AG04449 (cell line): ENCODE data around the gene ZNF77.
"Not testable (repeated sequence)": the region's sequence is repeated elsewhere in the genome, so short reads cannot be mapped to it uniquely, and the experiment has no call there.

Experiments
- CTCF ChIA-PET: fragments of 350-600 bp; formaldehyde crosslinking; extraction: SDS; loops from one replicate; lab custom pipeline; 2021; ENCODE audit warnings: antibody characterized with exemption; lab: Yijun Ruan, JAX
- POLR2A ChIA-PET: fragments of 400-600, 350-600 bp; formaldehyde crosslinking; extraction: SDS; loops from one replicate; lab custom pipeline; 2020; ENCODE audit warnings: antibody characterized with exemption, inconsistent platforms; lab: Yijun Ruan, JAX
- DNase-seq: peaks from one replicate; pipeline ENCODE4 v3.0.0-alpha.2; 2010; ENCODE audit warnings: low read depth, low spot score
- H3K4me3 ChIP-seq: 2 replicates; pipeline ENCODE4 v1.5.1; 2011; ENCODE audit warnings: low read depth, mild to moderate bottlenecking, control low read depth, low read length
- TF ChIP-seq, protein P1 (sequence below): IDR thresholded peaks from one replicate; pipeline ENCODE4 v1.5.1; 2011; ENCODE audit warnings: mild to moderate bottlenecking, moderate library complexity, low read length, control low read depth, inconsistent platforms; ENCODE audit not compliant: insufficient read depth; ENCODE audit errors: missing control alignments

Gene ZNF77

DNA sequence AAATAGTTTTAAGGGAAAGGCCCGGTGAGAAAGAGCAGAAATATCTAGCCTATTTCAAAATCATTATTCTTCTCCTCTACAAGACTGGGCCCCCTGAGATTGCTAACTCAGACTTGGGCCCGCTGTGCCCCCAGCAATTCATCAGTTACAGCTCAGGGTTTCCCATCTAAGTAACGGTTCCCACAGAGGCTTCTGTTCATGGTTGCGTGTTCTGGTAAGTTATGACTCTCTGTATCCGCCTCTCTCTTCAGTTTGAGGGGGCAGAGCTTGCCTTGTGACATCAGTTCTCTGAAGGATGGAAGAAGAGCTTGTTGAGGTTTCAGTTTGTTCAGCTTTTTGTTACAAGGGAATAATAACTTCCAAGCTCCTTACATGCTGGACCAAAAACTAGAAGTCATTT is 32.5 kb downstream of the ZNF77 start:
- DNase-seq, result no peak
- ChIA-PET CTCF (interaction anchor here (1.0 to 3.6 kb wide), 2 partner anchors 10 to 25 kb away, joined by 3 to 11 read pairs; no protein-coding TSS in a partner anchor), POLR2A (no interaction called here)
- no peak overlapping the region for H3K4me3 ChIP-seq
- TF ChIP-seq, protein P1, sequence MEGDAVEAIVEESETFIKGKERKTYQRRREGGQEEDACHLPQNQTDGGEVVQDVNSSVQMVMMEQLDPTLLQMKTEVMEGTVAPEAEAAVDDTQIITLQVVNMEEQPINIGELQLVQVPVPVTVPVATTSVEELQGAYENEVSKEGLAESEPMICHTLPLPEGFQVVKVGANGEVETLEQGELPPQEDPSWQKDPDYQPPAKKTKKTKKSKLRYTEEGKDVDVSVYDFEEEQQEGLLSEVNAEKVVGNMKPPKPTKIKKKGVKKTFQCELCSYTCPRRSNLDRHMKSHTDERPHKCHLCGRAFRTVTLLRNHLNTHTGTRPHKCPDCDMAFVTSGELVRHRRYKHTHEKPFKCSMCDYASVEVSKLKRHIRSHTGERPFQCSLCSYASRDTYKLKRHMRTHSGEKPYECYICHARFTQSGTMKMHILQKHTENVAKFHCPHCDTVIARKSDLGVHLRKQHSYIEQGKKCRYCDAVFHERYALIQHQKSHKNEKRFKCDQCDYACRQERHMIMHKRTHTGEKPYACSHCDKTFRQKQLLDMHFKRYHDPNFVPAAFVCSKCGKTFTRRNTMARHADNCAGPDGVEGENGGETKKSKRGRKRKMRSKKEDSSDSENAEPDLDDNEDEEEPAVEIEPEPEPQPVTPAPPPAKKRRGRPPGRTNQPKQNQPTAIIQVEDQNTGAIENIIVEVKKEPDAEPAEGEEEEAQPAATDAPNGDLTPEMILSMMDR, result no peak

DNA sequence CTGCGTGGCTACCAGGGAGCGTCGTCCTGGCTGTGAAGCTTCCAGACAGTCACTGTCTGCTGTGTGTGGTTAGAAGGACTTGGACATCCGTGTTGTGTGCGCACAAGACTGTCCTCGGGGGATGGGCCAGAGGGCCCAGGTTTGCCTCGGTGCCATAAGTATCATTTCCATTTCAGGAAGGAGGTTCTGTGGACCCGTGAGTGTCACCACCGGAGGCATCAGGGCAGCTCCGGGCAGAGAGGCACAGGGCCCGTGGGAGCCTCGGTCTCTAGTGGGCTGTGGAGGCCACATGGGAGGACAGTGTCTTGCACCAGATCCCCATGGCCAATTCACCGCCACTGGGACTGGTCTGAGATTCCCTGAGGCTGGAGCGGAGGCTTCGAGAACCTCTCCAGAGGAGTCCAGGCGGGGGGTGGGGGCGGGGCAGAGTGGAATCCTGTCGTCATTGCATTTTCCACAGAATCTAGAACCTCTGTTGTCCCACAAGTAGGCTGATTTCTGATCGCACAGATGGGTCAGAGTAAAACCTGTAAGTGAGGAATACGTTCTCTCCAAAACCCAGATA is 38.1 kb downstream of the ZNF77 start:
- TF ChIP-seq, protein P1, result no peak
- DNase-seq, result no peak
- ChIA-PET POLR2A (no interaction called here), CTCF (interaction anchor here (0.7 to 2.0 kb wide), 3 partner anchors 19 to 87 kb away, joined by 3 to 10 read pairs (median 4); partner anchors contain the start of gene ZNF554)
- no peak overlapping the region for H3K4me3 ChIP-seq

DNA sequence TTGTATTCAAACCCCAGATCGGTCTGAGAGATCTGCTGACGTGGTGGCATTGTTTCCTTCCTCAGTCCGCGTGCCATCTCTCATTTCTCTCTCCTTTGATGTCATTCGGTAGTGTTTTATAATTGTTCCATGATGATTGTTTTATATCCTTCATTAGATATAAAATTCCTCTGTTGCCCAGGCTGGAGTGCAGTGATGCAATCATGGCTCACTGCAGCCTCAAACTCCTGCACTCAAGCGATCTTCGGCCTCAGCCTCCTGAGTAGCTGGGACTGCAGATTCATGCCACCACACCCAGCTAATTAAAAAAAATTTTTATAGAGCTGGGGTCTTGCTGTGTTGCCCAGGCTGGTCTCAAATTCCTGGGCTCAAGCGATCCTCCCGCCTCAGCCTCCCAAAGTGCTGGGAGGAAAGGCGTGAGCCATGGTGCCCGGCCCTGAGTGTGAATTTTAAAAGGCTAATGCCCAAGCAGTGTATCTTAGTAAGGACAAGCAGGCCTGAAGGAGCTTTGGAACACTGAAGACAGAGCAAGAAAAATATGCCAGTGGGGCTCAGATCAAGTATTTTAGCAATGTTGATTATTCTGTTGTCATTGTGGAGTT is 38.8 kb downstream of the ZNF77 start:
- no peak overlapping the region for H3K4me3 ChIP-seq
- CTCF ChIA-PET, result interaction anchor here (0.7 to 1.0 kb wide), 2 partner anchors 18 to 86 kb away, joined by 3 to 4 read pairs; partner anchors contain the start of gene ZNF554
- POLR2A ChIA-PET, result no interaction called here
- TF ChIP-seq, protein P1, result no peak
- no peak for DNase-seq

DNA sequence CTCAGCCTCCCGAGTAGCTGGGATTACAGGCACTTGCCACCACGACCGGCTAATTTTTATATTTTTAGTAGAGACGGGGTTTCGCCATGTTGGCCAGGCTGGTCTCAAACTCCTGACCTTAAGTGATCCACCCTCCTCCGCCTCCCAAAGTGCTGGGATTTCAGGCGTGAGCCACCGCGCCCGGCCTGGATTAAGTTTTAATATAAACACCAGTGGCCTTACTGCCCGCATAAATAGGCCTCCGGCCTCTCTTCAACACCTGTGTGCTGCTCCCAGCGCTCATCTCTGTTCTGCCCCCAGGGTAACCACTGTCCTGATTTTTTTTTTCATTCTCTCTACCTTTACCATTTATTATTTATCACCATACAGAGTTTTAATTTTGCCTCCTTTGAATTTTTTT is 41.4 kb downstream of the ZNF77 start:
- CTCF ChIA-PET, result interaction anchor here (1.2 to 1.6 kb wide), 2 partner anchors 9 to 10 kb away, joined by 3 read pairs; no protein-coding TSS in a partner anchor
- H3K4me3 ChIP-seq, DNase-seq, POLR2A ChIA-PET: not testable (repeated sequence)

DNA sequence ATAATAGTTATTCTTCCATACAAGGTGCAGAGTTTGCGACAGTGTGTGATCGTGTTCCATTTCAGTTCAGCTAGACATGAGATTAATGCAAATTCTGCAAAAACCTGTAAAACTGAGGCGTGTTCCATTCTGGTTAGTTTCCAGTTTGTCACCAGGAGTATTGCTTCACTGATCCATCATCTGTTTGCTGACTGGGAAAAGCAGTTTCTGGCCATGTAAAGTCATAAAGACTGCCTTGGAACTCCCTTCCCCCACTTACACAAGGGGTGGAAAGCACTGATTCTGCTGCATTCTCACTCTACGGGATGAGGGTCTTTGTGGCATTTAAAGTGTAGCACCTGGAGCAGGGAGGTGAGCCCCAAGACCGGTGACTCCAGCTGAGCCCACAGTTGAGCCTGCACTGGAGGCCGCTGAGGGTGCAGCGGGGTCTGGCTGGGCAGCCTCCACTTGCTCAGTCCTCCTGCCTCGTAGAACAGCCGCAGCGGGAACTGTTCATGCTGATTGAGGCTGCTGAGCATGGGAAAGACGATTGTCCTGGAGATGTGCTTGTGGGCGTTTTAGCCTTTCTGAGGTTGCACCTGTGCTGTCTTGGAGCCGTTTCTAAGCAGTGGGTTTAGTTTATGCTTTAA is 42.1 kb downstream of the ZNF77 start:
- DNase-seq, result no peak
- H3K4me3 ChIP-seq, result no peak overlapping the region
- ChIA-PET CTCF (interaction anchor here (0.9 to 1.6 kb wide), 4 partner anchors 10 to 16 kb away, joined by 3 read pairs; no protein-coding TSS in a partner anchor), POLR2A (no interaction called here)
- TF ChIP-seq, protein P1, result no peak

DNA sequence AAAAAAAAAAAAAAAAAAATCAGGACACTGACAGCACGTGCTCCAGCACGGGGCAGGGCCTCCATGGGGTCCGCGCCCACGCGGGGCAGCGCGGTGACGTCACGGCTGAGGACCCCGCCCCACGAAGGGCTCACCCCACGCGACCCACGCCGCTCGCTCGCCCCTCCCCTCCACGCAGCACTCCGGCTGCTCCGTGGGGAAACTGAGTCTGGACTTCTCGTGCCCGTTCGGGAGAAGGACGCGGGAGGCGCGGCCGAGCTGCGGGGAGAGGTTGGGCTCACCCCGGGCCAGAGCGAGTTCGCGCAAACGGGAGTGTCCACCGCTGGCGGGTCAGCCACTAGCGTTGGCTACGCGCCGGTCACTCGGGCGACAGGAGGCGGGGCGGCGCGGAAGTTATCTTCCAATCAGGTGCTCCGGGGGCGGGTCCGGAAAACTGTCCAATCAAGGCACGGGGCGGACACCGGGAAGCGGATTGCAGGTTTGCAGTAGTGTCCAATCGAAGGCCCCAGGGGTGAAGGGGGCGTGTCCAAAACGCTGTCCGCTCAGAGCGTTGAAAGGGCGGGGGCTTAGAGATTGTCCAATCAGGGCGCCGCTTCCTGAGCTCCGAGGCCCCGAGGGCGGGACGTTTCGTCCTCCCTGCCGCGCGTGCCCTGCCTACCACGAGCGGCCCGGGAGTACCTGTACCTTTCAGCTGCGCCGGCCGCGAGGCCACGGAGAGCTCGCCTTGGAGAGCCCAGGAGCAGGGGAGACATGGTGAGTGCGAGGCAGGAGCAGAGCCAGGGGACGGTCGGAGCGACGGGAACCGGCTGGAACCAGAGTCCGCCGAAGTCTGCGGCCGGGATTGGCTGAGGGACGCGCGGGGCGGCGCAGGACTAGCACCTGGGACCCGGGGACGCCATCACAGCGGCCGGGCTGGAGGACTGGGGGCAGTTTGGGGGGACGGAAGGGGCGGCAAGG is 44.2 kb downstream of the ZNF77 start, which contains the start of gene ZNF57:
TSS of gene ZNF57 (plus strand) at position 633 of the 957 bp plus-strand sequence. CDS start at position 751, 118 bp downstream.
- peak within 1 kb of the TSS; percentile 95 for H3K4me3 ChIP-seq
- ChIA-PET POLR2A (interaction anchor here (1.0 kb wide), 1 partner anchor 13 kb away, joined by 3 read pairs; no protein-coding TSS in a partner anchor), CTCF (interaction anchor here (1.4 to 3.3 kb wide), 2 partner anchors 13 to 82 kb away, joined by 4 to 16 read pairs; no protein-coding TSS in a partner anchor)
- TF ChIP-seq, protein P1, result no peak
- DNase-seq, result peak; percentile 90
